ENCODE measurements around the gene PTPRT. TPM values are rescaled to one million over a fixed set of nuclear protein-coding genes. Genes with fewer than 3 reads are reported as not detected.

The PTPRT gene
- total RNA-seq, 1 experiment from 2014 or later, result 0.13 TPM

GRCh38 chr20:42634156-42634555 is 555.5 kb downstream of the PTPRT start:
- H3K36me3 Mint-ChIP-seq (ENCODE audit: insufficient read depth in 1 of 3, low read depth in 3 of 3), result no peaks in the 10 kb centered on the region; a peak in 1 of 7 replicates
- Histone ChIP-seq H2BK20ac (ENCODE audit: low read depth, low read length, poor library complexity, severe bottlenecking) (no peak overlapping the region), H3K23me2 (ENCODE audit: insufficient read length, low read depth, low read length, poor library complexity, severe bottlenecking) (no peaks in the 10 kb centered on the region), H4K20me1 (ENCODE audit: control insufficient read depth, insufficient read depth, insufficient read length) (no peaks in the 10 kb centered on the region), H2BK12ac (ENCODE audit: insufficient read length, low read depth, low read length) (no peak overlapping the region), H3K14ac (ENCODE audit: insufficient read depth, low read length) (no peak overlapping the region), H3K9ac (ENCODE audit: extremely low read depth, insufficient read length, low read length) (no peak overlapping the region), H2AK5ac (ENCODE audit: insufficient read length, low read length) (no peak overlapping the region), H2AFZ (ENCODE audit: low read length) (no peak overlapping the region), H2BK120ac (ENCODE audit: low read depth, low read length, poor library complexity, severe bottlenecking) (no peak overlapping the region), H3K4me2 (ENCODE audit: insufficient read depth, insufficient read length, low read length) (no peak overlapping the region), H3K27me3 (ENCODE audit: insufficient read depth, low read length) (no peaks in the 10 kb centered on the region), H3K79me1 (ENCODE audit: insufficient read depth, low read depth, low read length, poor library complexity, severe bottlenecking) (no peaks in the 10 kb centered on the region), H4K91ac (ENCODE audit: insufficient read length, low read depth, low read length) (no peak overlapping the region), H3K18ac (ENCODE audit: insufficient read length, low read depth, low read length) (no peak overlapping the region), H3K56ac (ENCODE audit: insufficient read length, low read depth, low read length) (no peak overlapping the region), H3K23ac (ENCODE audit: insufficient read length, low read depth, low read length) (no peak overlapping the region), H3K79me2 (ENCODE audit: insufficient read depth, low read length) (no peaks in the 10 kb centered on the region), H3T11ph (ENCODE audit: low read length) (no peak overlapping the region), H3K9me3 (ENCODE audit: control insufficient read depth, low read depth, low read length) (no peaks in the 10 kb centered on the region), H3K4me1 (ENCODE audit: insufficient read depth, low read length) (no peaks in the 10 kb centered on the region), H4K5ac (ENCODE audit: insufficient read length, low read depth, low read length) (no peak overlapping the region), H3K4ac (ENCODE audit: low read depth, low read length) (no peak overlapping the region), H3K27ac (ENCODE audit: insufficient read length, low read depth, low read length) (no peak overlapping the region), H2BK5ac (ENCODE audit: insufficient read length, low read length) (no peak overlapping the region), H4K8ac (replicated peaks; ENCODE audit: insufficient read length, low read depth, low read length) (no peak overlapping the region), H2BK15ac (ENCODE audit: low read depth, low read length) (no peak overlapping the region)
- no peak for DNase-seq
- no peaks in the 10 kb centered on the region for H3K9me3 Mint-ChIP-seq
- whole genome bisulfite sequencing (ENCODE audit: extremely low coverage, insufficient read length, low lambda C conversion rate), result no CpG with 5 or more reads among the region's 2 CpGs
- no peaks in the 10 kb centered on the region; the same call in 1 of the 2 replicates for H3K27me3 Mint-ChIP-seq (ENCODE audit: low read depth)
- no peak for TF ChIP-seq CTCF (conservative IDR thresholded peaks at IDR 0.05)
- H3K27ac Mint-ChIP-seq, result no peak overlapping the region
- H3K4me3 Mint-ChIP-seq, result no peak overlapping the region
- H3K4me1 Mint-ChIP-seq, result peaks cover 5 to 10% of the 10 kb centered on the region in 2 experiments; a peak in 3 of 4 replicates
